Activated B cell treated with CpG ODN at 0.5 μM for 24 hours (primary cell): ENCODE data around the gene GPR31. TPM values are rescaled to one million over a fixed set of nuclear protein-coding genes. Genes with fewer than 3 reads are reported as not detected.

Experiments used
- ATAC-seq: fragments of 200-7000 bp; cut with Tn5 transposase; one replicate; pipeline ENCODE4 v1.10.0; 2021; ENCODE audit warnings: low read depth, mild to moderate bottlenecking, moderate library complexity
- CTCF ChIA-PET: fragments of 350-600 bp; sonication (Branson Sonifier 250); formaldehyde crosslinking; loops from one replicate; lab custom pipeline; 2021; ENCODE audit warnings: antibody characterized with exemption; lab: Charles Lee
- POLR2A ChIA-PET: fragments of 350-600 bp; sonication (Branson Sonifier 250); formaldehyde crosslinking; loops from one replicate; lab custom pipeline; 2021; ENCODE audit warnings: antibody characterized with exemption; lab: Charles Lee
- DNase-seq: peaks from one replicate; pipeline ENCODE4 v3.0.0; 2022
- H3K27ac Mint-ChIP-seq: one replicate; pipeline ENCODE4 v1.8.0; 2020; ENCODE audit warnings: mixed read lengths
- H3K27me3 Mint-ChIP-seq: one replicate; pipeline ENCODE4 v1.8.0; 2021; ENCODE audit warnings: mixed read lengths
- H3K36me3 Mint-ChIP-seq: one replicate; pipeline ENCODE4 v1.8.0; 2021; ENCODE audit warnings: low read depth, mixed read lengths
- H3K4me1 Mint-ChIP-seq: one replicate; pipeline ENCODE4 v1.8.0; 2021; ENCODE audit warnings: mixed read lengths
- H3K4me3 Mint-ChIP-seq: one replicate; pipeline ENCODE4 v1.8.0; 2020; ENCODE audit warnings: mild to moderate bottlenecking, mixed read lengths
- H3K9me3 Mint-ChIP-seq: one replicate; pipeline ENCODE4 v1.8.0; 2020; ENCODE audit warnings: mixed read lengths
- intact Hi-C: fragments of 100-400 bp; cut with micrococcal nuclease; formaldehyde crosslinking; loops from one replicate; pipeline ENCODE4 v1.15.1; 2024
- total RNA-seq: library from RNA; stranded (reverse); gene quantifications from 2 replicates; pipeline ENCODE4 v1.2.3, GENCODE V29; 2022
- TF ChIP-seq, protein P1 (sequence below): fragments of 200-600 bp; IDR thresholded peaks from one replicate; pipeline ENCODE4 v1.8.0; 2022; ENCODE audit warnings: antibody characterized with exemption, mild to moderate bottlenecking

The GPR31 gene
- total RNA-seq, 1 donor from 2014 or later, result not detected

DNA sequence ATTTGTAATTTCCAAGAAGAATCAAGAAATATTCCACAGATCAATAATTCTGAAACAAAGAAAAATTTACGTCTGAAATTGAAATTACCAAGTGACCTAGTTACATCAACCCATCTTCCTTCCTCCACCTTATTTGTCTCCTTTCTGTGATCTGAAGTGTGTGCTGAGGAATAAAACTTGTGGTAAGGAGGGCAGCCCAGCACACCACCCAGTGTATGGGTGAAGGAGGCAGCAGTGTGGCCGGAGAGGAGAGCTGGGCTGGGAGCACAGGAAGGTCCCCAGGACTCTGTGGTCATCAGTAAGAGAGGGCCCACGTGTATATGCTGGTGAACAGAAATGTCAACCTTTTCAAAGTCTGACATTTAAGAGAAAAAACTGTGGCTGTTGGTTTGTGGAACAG lies 46.2 kb downstream of the GPR31 start:
- no peaks in the 10 kb centered on the region for H3K27me3 Mint-ChIP-seq
- CTCF ChIA-PET, result interaction anchor here (1.2 kb wide), 1 partner anchor 16 kb away, joined by 3 read pairs; no protein-coding TSS in a partner anchor
- no peaks in the 10 kb centered on the region for H3K9me3 Mint-ChIP-seq
- ATAC-seq, result no peak
- POLR2A ChIA-PET, result interaction anchor here (0.8 to 7.9 kb wide), 8 partner anchors 9 to 29 kb away, joined by 3 to 88 read pairs (median 4); partner anchors contain the start of gene CCR6
- peak overlapping the region; percentile 84 for H3K4me3 Mint-ChIP-seq
- peaks cover 97% of the 10 kb centered on the region for H3K4me1 Mint-ChIP-seq
- H3K36me3 Mint-ChIP-seq, result no peaks in the 10 kb centered on the region
- TF ChIP-seq, protein P1, sequence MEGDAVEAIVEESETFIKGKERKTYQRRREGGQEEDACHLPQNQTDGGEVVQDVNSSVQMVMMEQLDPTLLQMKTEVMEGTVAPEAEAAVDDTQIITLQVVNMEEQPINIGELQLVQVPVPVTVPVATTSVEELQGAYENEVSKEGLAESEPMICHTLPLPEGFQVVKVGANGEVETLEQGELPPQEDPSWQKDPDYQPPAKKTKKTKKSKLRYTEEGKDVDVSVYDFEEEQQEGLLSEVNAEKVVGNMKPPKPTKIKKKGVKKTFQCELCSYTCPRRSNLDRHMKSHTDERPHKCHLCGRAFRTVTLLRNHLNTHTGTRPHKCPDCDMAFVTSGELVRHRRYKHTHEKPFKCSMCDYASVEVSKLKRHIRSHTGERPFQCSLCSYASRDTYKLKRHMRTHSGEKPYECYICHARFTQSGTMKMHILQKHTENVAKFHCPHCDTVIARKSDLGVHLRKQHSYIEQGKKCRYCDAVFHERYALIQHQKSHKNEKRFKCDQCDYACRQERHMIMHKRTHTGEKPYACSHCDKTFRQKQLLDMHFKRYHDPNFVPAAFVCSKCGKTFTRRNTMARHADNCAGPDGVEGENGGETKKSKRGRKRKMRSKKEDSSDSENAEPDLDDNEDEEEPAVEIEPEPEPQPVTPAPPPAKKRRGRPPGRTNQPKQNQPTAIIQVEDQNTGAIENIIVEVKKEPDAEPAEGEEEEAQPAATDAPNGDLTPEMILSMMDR, result no peak
- no peak for DNase-seq
- intact Hi-C loops, result loop anchor here (5.0 kb wide), 1 partner anchor 729 kb away; the partner anchor contains the start of gene MPC1
- peak overlapping the region; percentile 94 for H3K27ac Mint-ChIP-seq

DNA sequence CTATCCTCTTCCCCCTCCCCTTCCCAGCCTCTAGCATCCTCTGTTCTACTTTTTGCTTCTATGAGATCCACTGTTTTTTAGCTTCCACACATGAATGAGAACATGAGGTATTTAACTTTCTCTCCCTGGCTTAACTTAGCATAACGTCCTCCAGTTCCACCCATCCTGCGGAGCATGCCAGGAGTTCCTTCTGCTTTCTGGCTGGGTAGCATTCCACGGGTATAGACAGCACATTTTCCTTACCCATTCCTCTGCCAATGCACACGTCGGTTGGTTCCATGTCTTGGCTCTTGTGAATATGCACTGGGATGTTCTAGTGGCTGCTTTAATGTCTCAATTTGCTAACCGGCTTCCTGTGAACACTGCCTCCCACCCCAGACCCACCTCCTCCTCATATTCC lies 48.1 kb downstream of the GPR31 start:
- no peaks in the 10 kb centered on the region for H3K27me3 Mint-ChIP-seq
- ChIA-PET POLR2A (interaction anchor here (0.9 to 7.9 kb wide), 6 partner anchors 9 to 21 kb away, joined by 3 to 88 read pairs (median 14); partner anchors contain the start of gene CCR6), CTCF (interaction anchor here (1.0 to 1.5 kb wide), 2 partner anchors 14 to 32 kb away, joined by 3 to 5 read pairs; no protein-coding TSS in a partner anchor)
- no peaks in the 10 kb centered on the region for H3K36me3 Mint-ChIP-seq
- peak overlapping the region; percentile 94 for H3K27ac Mint-ChIP-seq
- ATAC-seq (no peak), DNase-seq (no peak)
- peaks cover 96% of the 10 kb centered on the region for H3K4me1 Mint-ChIP-seq
- TF ChIP-seq, protein P1, result no peak
- no peaks in the 10 kb centered on the region for H3K9me3 Mint-ChIP-seq
- no peak overlapping the region for H3K4me3 Mint-ChIP-seq
- intact Hi-C loops, result loop anchor here (5.0 kb wide), 1 partner anchor 727 kb away; the partner anchor contains the start of gene MPC1

DNA sequence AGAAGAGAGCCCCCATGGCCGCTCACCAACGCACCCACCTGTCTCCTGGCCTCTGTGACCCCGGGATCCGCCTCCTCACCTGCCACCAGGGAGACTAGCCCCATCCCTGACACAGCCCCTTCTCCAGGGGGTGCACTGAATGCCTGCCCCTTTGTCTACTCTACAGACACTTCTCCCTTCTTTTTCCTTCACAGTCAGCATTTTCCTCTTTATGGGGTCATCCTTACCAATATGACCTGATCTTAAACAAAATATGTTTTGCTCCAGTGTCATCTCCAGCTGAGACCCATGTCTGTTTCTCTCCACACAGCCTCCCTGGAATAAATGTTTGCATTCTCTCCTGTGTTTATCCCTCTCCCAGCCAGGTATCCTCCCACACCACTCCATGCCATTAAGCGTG lies 49.5 kb downstream of the GPR31 start:
- ATAC-seq (no peak), DNase-seq (no peak)
- POLR2A ChIA-PET, result interaction anchor here (2.6 to 7.9 kb wide), 4 partner anchors 10 to 15 kb away, joined by 11 to 88 read pairs (median 16); partner anchors contain the start of gene CCR6
- CTCF ChIA-PET, result no interaction called here
- Mint-ChIP-seq H3K4me1 (peaks cover 96% of the 10 kb centered on the region), H3K9me3 (no peaks in the 10 kb centered on the region), H3K27ac (peak overlapping the region; percentile 76), H3K27me3 (no peaks in the 10 kb centered on the region), H3K36me3 (no peaks in the 10 kb centered on the region), H3K4me3 (peak overlapping the region; percentile 24)
- TF ChIP-seq, protein P1, result no peak
- intact Hi-C loops, result no loop called here

DNA sequence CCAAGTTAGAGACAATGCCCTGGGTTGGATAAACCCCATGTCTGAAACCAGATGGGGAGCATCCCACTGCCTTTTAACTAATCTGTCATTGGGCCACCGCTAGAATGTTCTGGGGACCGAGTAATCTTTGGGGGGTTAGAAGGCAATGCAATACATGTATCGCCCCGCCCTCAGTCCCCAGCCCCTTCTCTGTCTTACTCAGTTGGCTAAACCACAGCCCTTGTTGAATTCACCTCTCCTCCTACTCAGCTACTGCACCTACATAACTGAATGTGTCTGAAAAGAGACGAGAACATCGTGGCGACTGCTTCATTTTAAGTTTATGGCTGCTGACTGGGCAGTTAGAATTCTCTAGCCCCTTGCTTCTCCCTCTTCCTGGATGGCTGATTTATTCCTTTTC lies 50.0 kb downstream of the GPR31 start:
- H3K4me3 Mint-ChIP-seq, result no peak overlapping the region

DNA sequence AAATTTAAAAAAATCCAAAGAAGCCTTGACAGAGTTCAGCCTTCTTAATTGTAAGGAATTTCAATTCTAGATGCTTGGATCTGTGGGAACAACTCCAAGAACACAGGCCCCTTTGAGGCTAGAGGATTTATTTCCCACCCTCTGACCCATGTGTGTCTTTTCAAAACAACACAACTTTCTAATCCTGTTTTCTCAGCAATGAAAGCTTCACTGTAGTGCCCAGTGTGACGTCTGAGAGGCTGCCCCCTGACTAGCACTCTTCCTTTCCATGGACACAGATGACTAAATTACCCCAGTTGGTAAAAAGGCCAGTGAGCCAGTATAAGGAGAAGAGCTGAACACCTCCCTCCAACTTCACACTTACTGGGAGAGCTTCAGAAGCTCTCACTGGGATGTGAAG lies 51.4 kb downstream of the GPR31 start:
- H3K4me3 Mint-ChIP-seq, result no peak overlapping the region
- intact Hi-C loops, result no loop called here
- ATAC-seq (no peak), DNase-seq (no peak)
- TF ChIP-seq, protein P1, result no peak
- H3K27me3 Mint-ChIP-seq, result no peaks in the 10 kb centered on the region
- peak overlapping the region; percentile 4 for H3K27ac Mint-ChIP-seq
- POLR2A ChIA-PET, result interaction anchor here (0.7 to 7.9 kb wide), 6 partner anchors 7 to 33 kb away, joined by 3 to 88 read pairs (median 5); no protein-coding TSS in a partner anchor
- no peaks in the 10 kb centered on the region for H3K9me3 Mint-ChIP-seq
- peaks cover 96% of the 10 kb centered on the region for H3K4me1 Mint-ChIP-seq
- CTCF ChIA-PET, result interaction anchor here (1.2 kb wide), 1 partner anchor 12 kb away, joined by 7 read pairs; no protein-coding TSS in a partner anchor
- no peaks in the 10 kb centered on the region for H3K36me3 Mint-ChIP-seq

More for the DNA sequence above, 50.0 kb downstream of the GPR31 start:
- peaks cover 96% of the 10 kb centered on the region for H3K4me1 Mint-ChIP-seq
- no peak for ATAC-seq
- H3K36me3 Mint-ChIP-seq, result no peaks in the 10 kb centered on the region
- no peaks in the 10 kb centered on the region for H3K27me3 Mint-ChIP-seq
- no peaks in the 10 kb centered on the region for H3K9me3 Mint-ChIP-seq
- TF ChIP-seq, protein P1, result no peak
- ChIA-PET POLR2A (interaction anchor here (2.6 to 7.9 kb wide), 3 partner anchors 9 to 16 kb away, joined by 16 to 88 read pairs (median 17); partner anchors contain the start of gene CCR6), CTCF (no interaction called here)
- H3K27ac Mint-ChIP-seq, result peak overlapping the region; percentile 76
- intact Hi-C loops, result no loop called here
- no peak for DNase-seq
